ENCODE measurements around the gene NUTM2D. TPM values are rescaled to one million over a fixed set of nuclear protein-coding genes. Genes with fewer than 3 reads are reported as not detected.
A peak's percentile ranks its signal among the peaks of the same experiment; 100 is the strongest.
"Not testable (repeated sequence)": the region's sequence is repeated elsewhere in the genome, so short reads cannot be mapped to it uniquely, and the experiment has no call there.

The NUTM2D gene
- total and polyA plus RNA-seq, 4 donors = 0.21 to 2.8 (median 1.6) TPM

DNA sequence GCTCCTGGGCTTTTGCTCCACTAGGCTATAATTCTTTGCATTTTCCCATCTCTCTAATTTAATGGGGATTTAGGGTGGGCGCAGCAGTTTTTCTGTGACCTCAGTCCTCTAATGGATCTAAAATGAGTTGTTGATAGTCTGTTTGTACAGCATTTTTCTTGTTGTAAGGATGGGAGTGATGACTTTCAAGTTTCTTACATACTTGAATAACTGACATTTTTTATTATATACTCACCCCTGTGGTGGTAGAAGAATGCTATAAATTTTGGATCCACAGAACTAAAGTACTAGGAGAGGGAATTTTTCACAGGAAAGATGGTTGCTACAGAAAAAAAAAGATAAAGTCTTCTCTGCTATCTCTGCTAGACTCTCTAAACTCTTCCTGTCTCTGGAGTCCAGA is 29.6 kb upstream of the NUTM2D start:
- not testable (repeated sequence) for H3K4me1 ChIP-seq (ENCODE audit: control insufficient read depth in 4 of 4, insufficient read depth in 4 of 4, low read length in 3 of 4); H3K27me3 ChIP-seq (ENCODE audit: control insufficient read depth in 4 of 4, insufficient read depth in 4 of 4, low read length in 3 of 4); H3K36me3 ChIP-seq (ENCODE audit: control insufficient read depth in 4 of 4, insufficient read depth in 3 of 4, low read depth in 1 of 4, low read length in 3 of 4); H3K27ac ChIP-seq (ENCODE audit: low read depth in 1 of 2, low read length in 2 of 2); H3K4me3 ChIP-seq (ENCODE audit: low read depth in 1 of 3, low read length in 3 of 3); H3K9me3 ChIP-seq (ENCODE audit: control insufficient read depth in 4 of 4, low read length in 3 of 4); H3K9ac ChIP-seq (ENCODE audit: low read depth in 1 of 2, low read length in 2 of 2); DNase-seq (ENCODE audit: low spot score)
- WGBS = 97% methylated on average over 1 of the region's 1 CpG

GRCh38 chr10:87329131-87329530 is 28.4 kb upstream of the NUTM2D start:
- not testable (repeated sequence) for H3K27me3 ChIP-seq (ENCODE audit: control insufficient read depth in 4 of 4, insufficient read depth in 4 of 4, low read length in 3 of 4); H3K9ac ChIP-seq (ENCODE audit: low read depth in 1 of 2, low read length in 2 of 2); H3K9me3 ChIP-seq (ENCODE audit: control insufficient read depth in 4 of 4, low read length in 3 of 4); H3K36me3 ChIP-seq (ENCODE audit: control insufficient read depth in 4 of 4, insufficient read depth in 3 of 4, low read depth in 1 of 4, low read length in 3 of 4); H3K27ac ChIP-seq (ENCODE audit: low read depth in 1 of 2, low read length in 2 of 2); H3K4me3 ChIP-seq (ENCODE audit: low read depth in 1 of 3, low read length in 3 of 3); H3K4me1 ChIP-seq (ENCODE audit: control insufficient read depth in 4 of 4, insufficient read depth in 4 of 4, low read length in 3 of 4); DNase-seq (ENCODE audit: low spot score)
- 64% methylated on average over 2 of the region's 2 CpGs for WGBS

DNA sequence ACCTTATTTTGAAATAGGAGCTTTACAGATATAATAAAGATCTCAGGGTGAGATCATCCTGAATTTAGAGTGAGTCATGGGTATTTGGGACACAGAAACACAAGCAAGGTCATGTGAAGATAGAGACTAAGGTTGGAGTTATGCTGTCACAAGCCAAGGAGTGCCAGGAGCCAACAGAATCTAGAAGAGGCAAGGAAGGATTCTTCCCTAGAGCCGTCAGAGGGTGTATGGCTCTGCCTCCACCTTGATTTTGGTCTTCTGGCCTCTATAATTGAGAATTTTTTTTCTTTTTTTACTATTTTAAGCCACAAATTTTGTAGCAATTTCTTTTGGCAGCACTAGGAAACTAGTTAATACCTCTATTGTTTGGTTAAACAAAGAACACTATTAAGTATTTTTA is 24.9 kb upstream of the NUTM2D start:
- not testable (repeated sequence) for H3K36me3 ChIP-seq (ENCODE audit: control insufficient read depth in 4 of 4, insufficient read depth in 3 of 4, low read depth in 1 of 4, low read length in 3 of 4); H3K9me3 ChIP-seq (ENCODE audit: control insufficient read depth in 4 of 4, low read length in 3 of 4); H3K9ac ChIP-seq (ENCODE audit: low read depth in 1 of 2, low read length in 2 of 2); H3K27ac ChIP-seq (ENCODE audit: low read depth in 1 of 2, low read length in 2 of 2); H3K27me3 ChIP-seq (ENCODE audit: control insufficient read depth in 4 of 4, insufficient read depth in 4 of 4, low read length in 3 of 4); H3K4me1 ChIP-seq (ENCODE audit: control insufficient read depth in 4 of 4, insufficient read depth in 4 of 4, low read length in 3 of 4); DNase-seq (ENCODE audit: low spot score); H3K4me3 ChIP-seq (ENCODE audit: low read depth in 1 of 3, low read length in 3 of 3)
- WGBS = 94% methylated on average over 1 of the region's 1 CpG

- not testable (repeated sequence) for H3K4me1 ChIP-seq (ENCODE audit: control insufficient read depth in 4 of 4, insufficient read depth in 4 of 4, low read length in 3 of 4); H3K9me3 ChIP-seq (ENCODE audit: control insufficient read depth in 4 of 4, low read length in 3 of 4); H3K9ac ChIP-seq (ENCODE audit: low read depth in 1 of 2, low read length in 2 of 2); H3K27ac ChIP-seq (ENCODE audit: low read depth in 1 of 2, low read length in 2 of 2); H3K27me3 ChIP-seq (ENCODE audit: control insufficient read depth in 4 of 4, insufficient read depth in 4 of 4, low read length in 3 of 4); H3K4me3 ChIP-seq (ENCODE audit: low read depth in 1 of 3, low read length in 3 of 3); H3K36me3 ChIP-seq (ENCODE audit: control insufficient read depth in 4 of 4, insufficient read depth in 3 of 4, low read depth in 1 of 4, low read length in 3 of 4); DNase-seq (ENCODE audit: low spot score)
- WGBS = 84% methylated on average over 3 of the region's 3 CpGs
Measured at GRCh38 chr10:87340411-87340810, 17.1 kb upstream of the NUTM2D start.

DNA sequence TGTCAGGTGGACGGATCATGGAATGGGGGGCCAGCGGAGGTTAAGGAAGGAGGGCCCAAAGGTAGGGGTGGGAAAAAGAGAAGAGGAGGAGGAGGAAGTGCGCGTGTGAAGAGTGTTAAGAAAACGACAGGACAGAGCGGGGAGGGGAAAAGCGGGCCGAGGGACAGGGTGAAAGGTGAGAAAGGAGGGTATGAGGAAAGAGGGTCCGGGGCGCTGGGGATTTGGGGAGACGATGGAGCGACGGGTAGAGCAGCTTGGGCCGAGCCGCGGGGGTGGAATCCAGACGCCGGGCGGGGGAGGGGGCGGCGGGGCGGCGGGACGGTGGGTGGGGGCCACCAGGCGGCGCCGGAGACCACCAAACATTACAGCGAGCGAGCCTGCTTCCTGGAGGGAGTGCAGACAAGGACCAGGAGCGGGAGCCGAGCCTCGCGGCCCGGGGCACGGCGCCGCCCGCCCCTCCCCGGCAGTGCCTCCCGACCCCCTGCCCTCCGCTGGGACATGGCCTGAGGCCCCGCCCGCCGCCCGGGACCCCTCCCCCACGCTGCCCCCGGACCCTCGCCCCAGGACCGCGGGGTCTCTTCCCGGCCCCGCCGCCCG is 15.9 kb upstream of the NUTM2D start:
- H3K9me3 ChIP-seq (ENCODE audit: control insufficient read depth in 4 of 4, low read length in 3 of 4); H3K4me1 ChIP-seq (ENCODE audit: control insufficient read depth in 4 of 4, insufficient read depth in 4 of 4, low read length in 3 of 4); H3K9ac ChIP-seq (ENCODE audit: low read depth in 1 of 2, low read length in 2 of 2); DNase-seq (ENCODE audit: low spot score); H3K27me3 ChIP-seq (ENCODE audit: control insufficient read depth in 4 of 4, insufficient read depth in 4 of 4, low read length in 3 of 4); H3K36me3 ChIP-seq (ENCODE audit: control insufficient read depth in 4 of 4, insufficient read depth in 3 of 4, low read depth in 1 of 4, low read length in 3 of 4): not testable (repeated sequence)
- WGBS = 4% methylated on average over 12 of the region's 54 CpGs
- peak overlapping the region; percentile 69 to 73 for H3K27ac ChIP-seq (ENCODE audit: low read depth in 1 of 2, low read length in 2 of 2)
- H3K4me3 ChIP-seq (ENCODE audit: low read depth in 1 of 3, low read length in 3 of 3) = peak overlapping the region in 1 of 3 donors; percentile 55

GRCh38 chr10:87342249-87342710 is 15.3 kb upstream of the NUTM2D start:
- H3K9me3 ChIP-seq (ENCODE audit: control insufficient read depth in 4 of 4, low read length in 3 of 4); H3K9ac ChIP-seq (ENCODE audit: low read depth in 1 of 2, low read length in 2 of 2); H3K4me1 ChIP-seq (ENCODE audit: control insufficient read depth in 4 of 4, insufficient read depth in 4 of 4, low read length in 3 of 4); H3K27me3 ChIP-seq (ENCODE audit: control insufficient read depth in 4 of 4, insufficient read depth in 4 of 4, low read length in 3 of 4); H3K36me3 ChIP-seq (ENCODE audit: control insufficient read depth in 4 of 4, insufficient read depth in 3 of 4, low read depth in 1 of 4, low read length in 3 of 4): not testable (repeated sequence)
- H3K27ac ChIP-seq (ENCODE audit: low read depth in 1 of 2, low read length in 2 of 2) = peak overlapping the region; percentile 73 to 80
- TF ChIP-seq SP1 (IDR thresholded peaks at IDR 0.05) = peak; percentile 11
- H3K4me3 ChIP-seq (ENCODE audit: low read depth in 1 of 3, low read length in 3 of 3) = peak overlapping the region; percentile 49 to 59 (median 55)
- under 1% methylated on average over 38 of the region's 43 CpGs for WGBS
- DNase-seq (ENCODE audit: low spot score) = peak; percentile 76
